ENCODE data around the gene RPH3AL. TPM values are rescaled to one million over a fixed set of nuclear protein-coding genes. Genes with fewer than 3 reads are reported as not detected.
A peak's percentile ranks its signal among the peaks of the same experiment; 100 is the strongest.
"Not testable (repeated sequence)": the region's sequence is repeated elsewhere in the genome, so short reads cannot be mapped to it uniquely, and the experiment has no call there.

RPH3AL gene
- total RNA-seq, 2 donors from 2014 or later: 2.6 to 6.8 TPM

DNA sequence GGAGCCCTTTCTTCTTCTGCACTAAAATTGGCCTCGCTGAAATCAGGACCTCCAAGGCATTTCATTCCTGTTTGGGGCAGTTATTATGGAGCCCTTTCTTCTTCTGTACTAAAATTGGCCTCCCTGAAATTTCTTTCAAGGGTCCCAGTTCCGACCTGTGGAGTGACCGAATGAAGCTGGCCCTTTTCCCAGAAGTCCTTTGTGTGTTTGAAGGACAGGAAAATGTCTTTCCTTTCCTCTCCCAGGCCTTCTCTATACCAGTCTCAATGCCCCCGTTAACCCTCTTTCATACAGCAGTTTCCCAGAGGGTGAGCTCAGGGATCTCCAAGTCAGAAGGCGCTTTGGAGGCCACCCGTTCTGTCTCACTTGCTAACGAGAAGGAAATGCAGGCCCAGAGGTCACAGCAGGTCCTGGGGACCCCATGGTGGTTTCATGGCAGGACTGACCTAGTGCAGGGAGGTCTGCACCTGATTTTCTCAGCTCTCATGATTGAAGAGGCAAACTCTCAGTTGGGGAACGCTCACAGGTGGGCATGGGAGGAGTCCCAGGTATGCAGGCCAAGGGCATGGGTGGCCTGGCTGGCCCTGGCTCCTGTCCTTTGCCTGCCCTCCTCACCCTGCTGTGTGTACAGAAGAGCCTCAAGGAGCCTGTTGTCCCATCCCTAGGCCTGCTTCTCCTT, 134.0 kb downstream of the RPH3AL start:
- H3K4me3 Mint-ChIP-seq: no peak overlapping the region
- DNase-seq (ENCODE audit: low spot score): no peak
- no peaks in the 10 kb centered on the region for H3K27me3 Mint-ChIP-seq
- no peaks in the 10 kb centered on the region for H3K4me1 Mint-ChIP-seq (ENCODE audit: low read depth in 2 of 2)
- no peaks in the 10 kb centered on the region for H3K36me3 Mint-ChIP-seq
- ATAC-seq: no peak
- no peak overlapping the region for H3K27ac Mint-ChIP-seq
- no peaks in the 10 kb centered on the region for H3K9me3 Mint-ChIP-seq

DNA sequence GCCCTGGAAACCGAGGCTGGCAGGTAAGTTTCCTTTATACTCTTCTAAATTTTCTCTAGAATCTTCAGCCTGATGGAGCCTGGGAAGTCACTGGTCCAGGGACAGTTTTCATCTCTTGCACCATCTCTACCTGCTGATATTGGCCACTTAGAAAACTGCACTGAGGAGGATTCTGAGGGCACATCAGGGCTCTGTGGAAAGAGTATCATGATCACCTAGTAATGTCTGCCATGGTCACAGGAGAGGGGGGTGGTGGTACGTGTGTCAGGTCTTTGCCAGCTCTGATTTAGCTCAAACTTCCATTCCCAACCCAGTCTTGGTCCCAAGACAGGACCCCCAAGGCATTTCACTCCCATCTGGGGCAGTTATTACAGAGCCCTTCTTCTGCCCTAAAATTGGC, 136.0 kb downstream of the RPH3AL start:
- H3K4me3 Mint-ChIP-seq: no peak overlapping the region
- ATAC-seq (no peak), DNase-seq (ENCODE audit: low spot score) (no peak)
- no peaks in the 10 kb centered on the region for H3K9me3 Mint-ChIP-seq
- no peaks in the 10 kb centered on the region for H3K36me3 Mint-ChIP-seq
- no peaks in the 10 kb centered on the region for H3K27me3 Mint-ChIP-seq
- H3K27ac Mint-ChIP-seq: no peak overlapping the region
- H3K4me1 Mint-ChIP-seq (ENCODE audit: low read depth in 2 of 2): no peaks in the 10 kb centered on the region

DNA sequence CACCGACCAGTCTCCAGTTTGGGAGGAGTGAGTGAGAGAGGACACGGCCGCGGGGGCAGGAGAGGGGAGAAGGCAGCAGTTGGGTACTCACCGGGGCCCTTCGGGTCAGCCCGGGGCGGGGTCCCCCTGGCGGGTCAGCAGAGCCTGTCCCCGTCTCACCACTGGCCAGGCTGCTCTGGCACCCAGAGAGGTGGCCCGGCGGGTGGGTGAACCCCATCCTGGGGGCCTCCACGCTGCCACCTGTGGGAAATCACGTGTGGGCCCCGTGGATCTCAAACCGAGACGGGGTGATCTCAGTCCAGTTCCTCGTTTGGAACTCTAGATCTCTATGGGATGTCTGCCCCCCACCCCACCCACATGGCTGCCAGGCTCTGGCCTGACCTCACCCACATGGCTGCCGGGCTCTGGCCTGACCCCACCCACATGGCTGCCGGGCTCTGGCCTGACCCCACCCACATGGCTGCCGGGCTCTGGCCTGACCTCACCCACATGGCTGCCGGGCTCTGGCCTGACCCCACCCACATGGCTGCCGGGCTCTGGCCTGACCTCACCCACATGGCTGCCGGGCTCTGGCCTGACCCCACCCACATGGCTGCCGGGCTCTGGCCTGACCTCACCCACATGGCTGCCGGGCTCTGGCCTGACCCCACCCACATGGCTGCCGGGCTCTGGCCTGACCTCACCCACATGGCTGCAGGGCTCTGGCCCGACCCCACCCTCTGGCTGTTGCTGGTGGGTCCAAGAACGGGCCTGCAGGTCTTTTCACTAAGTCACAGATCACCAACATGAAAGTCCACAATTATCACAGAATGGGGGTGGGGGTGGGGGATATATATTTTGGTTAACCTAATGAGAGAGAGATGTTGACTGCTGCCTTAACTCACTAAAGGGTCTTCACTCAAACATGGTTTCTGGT, 136.8 kb downstream of the RPH3AL start:
- not testable (repeated sequence) for ATAC-seq; H3K4me3 Mint-ChIP-seq; H3K27me3 Mint-ChIP-seq; H3K4me1 Mint-ChIP-seq (ENCODE audit: low read depth in 2 of 2); H3K36me3 Mint-ChIP-seq; DNase-seq (ENCODE audit: low spot score); H3K9me3 Mint-ChIP-seq; H3K27ac Mint-ChIP-seq

- Mint-ChIP-seq H3K27me3 (no peaks in the 10 kb centered on the region), H3K36me3 (no peaks in the 10 kb centered on the region), H3K4me1 (ENCODE audit: low read depth in 2 of 2) (no peaks in the 10 kb centered on the region), H3K9me3 (no peaks in the 10 kb centered on the region), H3K4me3 (no peak overlapping the region), H3K27ac (no peak overlapping the region)
- no peak for ATAC-seq
- DNase-seq (ENCODE audit: low spot score): no peak
These were observed 137.7 kb downstream of the RPH3AL start for GRCh38 chr17:214881-215331.

DNA sequence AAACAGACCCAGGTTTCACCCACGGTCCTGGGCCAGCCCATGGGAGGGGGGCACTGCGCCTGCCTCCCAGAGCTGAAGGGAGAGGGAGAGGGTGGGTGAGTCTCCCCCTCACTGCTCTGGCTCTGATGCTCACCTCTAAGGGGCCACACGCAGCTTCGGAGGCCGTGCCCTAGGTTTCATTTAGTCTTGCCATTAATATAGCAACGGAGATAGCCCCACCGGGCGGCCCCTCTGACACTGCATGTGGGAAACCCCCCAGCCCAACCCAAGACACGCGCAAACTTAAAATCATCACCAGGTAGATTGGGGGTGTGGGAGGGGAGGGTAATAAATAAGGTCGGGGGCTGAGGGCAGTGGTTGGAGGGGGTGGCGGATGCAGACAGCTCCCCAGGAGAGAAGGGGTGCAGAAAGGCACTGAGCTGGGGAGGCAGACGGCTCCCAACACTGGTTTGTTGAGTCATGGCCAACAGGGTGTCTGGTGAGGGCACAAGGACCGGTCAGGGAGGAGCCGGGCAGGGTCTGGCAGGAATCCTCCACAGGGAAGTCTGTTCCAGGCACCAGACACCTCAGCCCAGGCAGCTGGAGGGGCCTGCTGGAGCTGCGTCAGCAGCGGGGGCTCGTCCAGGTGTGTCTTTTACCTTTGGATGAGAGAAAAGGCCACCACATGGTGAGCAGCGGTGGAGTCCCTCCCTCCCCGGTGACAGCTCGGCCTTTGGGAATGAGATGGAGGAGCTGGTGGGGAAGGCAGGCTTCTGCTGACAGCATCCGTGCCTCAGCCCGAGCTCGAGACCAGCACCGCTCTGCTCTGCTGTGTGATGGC, 139.1 kb downstream of the RPH3AL start:
- ATAC-seq: no peak
- H3K36me3 Mint-ChIP-seq: no peaks in the 10 kb centered on the region
- DNase-seq (ENCODE audit: low spot score): no peak
- H3K4me3 Mint-ChIP-seq: no peak overlapping the region
- H3K27me3 Mint-ChIP-seq: no peaks in the 10 kb centered on the region
- H3K27ac Mint-ChIP-seq: no peak overlapping the region
- no peaks in the 10 kb centered on the region for H3K9me3 Mint-ChIP-seq
- no peaks in the 10 kb centered on the region for H3K4me1 Mint-ChIP-seq (ENCODE audit: low read depth in 2 of 2)

- ATAC-seq (no peak), DNase-seq (ENCODE audit: low spot score) (no peak)
- H3K36me3 Mint-ChIP-seq: peaks cover 4% of the 10 kb centered on the region
- no peaks in the 10 kb centered on the region for H3K9me3 Mint-ChIP-seq
- H3K4me1 Mint-ChIP-seq (ENCODE audit: low read depth in 2 of 2): no peaks in the 10 kb centered on the region
- no peak overlapping the region for H3K4me3 Mint-ChIP-seq
- no peak overlapping the region for H3K27ac Mint-ChIP-seq
- no peaks in the 10 kb centered on the region for H3K27me3 Mint-ChIP-seq
These were observed 142.2 kb downstream of the RPH3AL start for GRCh38 chr17:210402-210801.

- DNase-seq (ENCODE audit: low spot score) (no peak), ATAC-seq (no peak)
- H3K36me3 Mint-ChIP-seq: peaks cover 4% of the 10 kb centered on the region
- H3K4me1 Mint-ChIP-seq (ENCODE audit: low read depth in 2 of 2): no peaks in the 10 kb centered on the region
- no peaks in the 10 kb centered on the region for H3K9me3 Mint-ChIP-seq
- H3K27me3 Mint-ChIP-seq: peaks cover 0 to 3% of the 10 kb centered on the region in 2 donors
- H3K4me3 Mint-ChIP-seq: no peak overlapping the region
- no peak overlapping the region for H3K27ac Mint-ChIP-seq
These were observed 144.2 kb downstream of the RPH3AL start for GRCh38 chr17:208429-208828.

DNA sequence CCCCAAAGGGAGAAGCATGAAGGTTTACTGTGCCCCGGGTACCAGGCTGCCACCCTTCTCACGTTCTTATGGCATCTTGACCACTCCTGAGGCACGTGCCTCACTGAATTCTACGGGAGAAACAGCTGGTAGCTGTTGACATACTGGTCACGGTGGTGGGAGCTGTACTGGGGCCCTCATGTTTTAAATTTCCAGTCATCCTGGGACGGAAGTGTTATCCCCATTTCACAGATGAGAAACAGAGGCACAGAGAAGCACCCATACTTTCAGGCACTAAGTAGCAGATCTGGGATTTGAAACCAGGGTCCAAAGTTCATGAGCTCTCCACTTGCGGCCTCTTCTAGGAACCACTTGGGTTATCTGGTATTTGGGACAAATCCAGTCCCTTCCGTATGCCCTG, 144.8 kb downstream of the RPH3AL start:
- ATAC-seq (peak in 1 of 2 donors; percentile 21), DNase-seq (ENCODE audit: low spot score) (no peak)
- H3K4me3 Mint-ChIP-seq: no peak overlapping the region

GRCh38 chr17:206941-207560, 145.6 kb downstream of the RPH3AL start:
- H3K27ac Mint-ChIP-seq: no peak overlapping the region

More for the DNA sequence above, 144.8 kb downstream of the RPH3AL start:
- Mint-ChIP-seq H3K27me3 (peaks cover 0 to 5% of the 10 kb centered on the region in 2 donors), H3K36me3 (peaks cover 4% of the 10 kb centered on the region), H3K9me3 (no peaks in the 10 kb centered on the region), H3K4me1 (ENCODE audit: low read depth in 2 of 2) (no peaks in the 10 kb centered on the region), H3K27ac (no peak overlapping the region)

DNA sequence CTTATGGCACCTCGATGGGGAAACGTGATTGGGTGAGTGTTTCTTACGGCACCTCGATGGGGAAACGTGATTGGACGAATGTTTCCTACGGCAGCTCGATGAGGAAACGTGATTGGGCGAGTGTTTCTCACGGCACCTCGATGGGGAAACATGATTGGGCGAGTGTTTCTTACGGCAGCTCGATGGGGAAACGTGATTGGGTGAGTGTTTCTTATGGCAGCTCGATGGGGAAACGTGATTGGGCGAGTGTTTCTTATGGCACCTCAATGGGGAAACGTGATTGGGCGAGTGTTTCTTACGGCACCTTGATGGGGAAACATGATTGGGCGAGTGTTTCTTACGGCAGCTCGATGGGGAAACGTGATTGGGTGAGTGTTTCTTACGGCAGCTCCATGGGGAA, 146.1 kb downstream of the RPH3AL start:
- not testable (repeated sequence) for H3K4me3 Mint-ChIP-seq; DNase-seq (ENCODE audit: low spot score); H3K4me1 Mint-ChIP-seq (ENCODE audit: low read depth in 2 of 2); H3K9me3 Mint-ChIP-seq; H3K27ac Mint-ChIP-seq; H3K36me3 Mint-ChIP-seq; H3K27me3 Mint-ChIP-seq; ATAC-seq

More at GRCh38 chr17:206941-207560, 145.6 kb downstream of the RPH3AL start:
- DNase-seq (ENCODE audit: low spot score): no peak
- Mint-ChIP-seq H3K4me1 (ENCODE audit: low read depth in 2 of 2) (no peaks in the 10 kb centered on the region), H3K27me3 (peaks cover 0 to 5% of the 10 kb centered on the region in 2 donors), H3K9me3 (no peaks in the 10 kb centered on the region), H3K4me3 (no peak overlapping the region), H3K36me3 (peaks cover 4% of the 10 kb centered on the region)
- no peak for ATAC-seq

- Mint-ChIP-seq H3K9me3 (no peaks in the 10 kb centered on the region), H3K4me3 (no peak overlapping the region), H3K4me1 (ENCODE audit: low read depth in 2 of 2) (no peaks in the 10 kb centered on the region), H3K36me3 (peaks cover 4% of the 10 kb centered on the region), H3K27ac (peak overlapping the region in 1 of 2 donors; percentile 29), H3K27me3 (peaks cover 0 to 5% of the 10 kb centered on the region in 2 donors)
- ATAC-seq: no peak
- no peak for DNase-seq (ENCODE audit: low spot score)
These were observed 146.8 kb downstream of the RPH3AL start for GRCh38 chr17:205817-206216.

- Mint-ChIP-seq H3K9me3 (no peaks in the 10 kb centered on the region), H3K27me3 (peaks cover 0 to 5% of the 10 kb centered on the region in 2 donors), H3K4me1 (ENCODE audit: low read depth in 2 of 2) (no peaks in the 10 kb centered on the region), H3K27ac (peak overlapping the region in 1 of 2 donors; percentile 29), H3K36me3 (peaks cover 4% of the 10 kb centered on the region), H3K4me3 (no peak overlapping the region)
- DNase-seq (ENCODE audit: low spot score): no peak
- ATAC-seq: no peak
These were observed 147.4 kb downstream of the RPH3AL start for GRCh38 chr17:205148-205669.

Measured in natural killer cell treated with Interleukin-12 subunit alpha and Interleukin-12 subunit beta and Interleukin-15 and Interleukin-18, amount 100 ng/mL, for 72 hours (primary cell).